Stimulated activated CD4-positive, alpha-beta T cell treated with anti-CD3 and anti-CD28 coated beads, Interleukin-2, amount 100 ng/mL, for 4 hours (primary cell): Measurements from ENCODE around the gene TUBGCP4.
A peak's percentile ranks its signal among the peaks of the same experiment; 100 is the strongest.

ENCODE experiments used
- DNase-seq: peaks from one replicate; pipeline ENCODE4 v3.0.0-alpha.2; 2020; ENCODE audit warnings: low read depth

TUBGCP4 gene

DNA sequence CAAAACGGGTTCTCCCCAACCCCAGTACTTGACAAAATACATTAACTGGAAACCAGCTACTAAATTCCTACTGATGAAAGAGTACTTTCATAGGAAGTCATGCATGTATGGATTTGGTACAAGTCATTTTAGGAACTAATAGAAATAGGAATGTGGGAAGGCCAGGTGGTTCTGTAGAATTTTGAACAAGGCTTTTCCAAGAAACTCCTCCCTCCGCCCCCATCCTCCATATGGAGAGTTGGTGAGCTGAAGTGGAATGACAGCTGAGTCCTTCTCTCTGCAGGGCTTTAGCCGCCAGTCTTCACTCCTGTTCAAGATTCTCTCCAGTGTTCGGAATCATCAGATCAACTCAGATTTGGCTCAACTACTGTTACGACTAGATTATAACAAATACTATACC lies 33.2 kb downstream of the TUBGCP4 start:
- DNase-seq, result no peak

DNA sequence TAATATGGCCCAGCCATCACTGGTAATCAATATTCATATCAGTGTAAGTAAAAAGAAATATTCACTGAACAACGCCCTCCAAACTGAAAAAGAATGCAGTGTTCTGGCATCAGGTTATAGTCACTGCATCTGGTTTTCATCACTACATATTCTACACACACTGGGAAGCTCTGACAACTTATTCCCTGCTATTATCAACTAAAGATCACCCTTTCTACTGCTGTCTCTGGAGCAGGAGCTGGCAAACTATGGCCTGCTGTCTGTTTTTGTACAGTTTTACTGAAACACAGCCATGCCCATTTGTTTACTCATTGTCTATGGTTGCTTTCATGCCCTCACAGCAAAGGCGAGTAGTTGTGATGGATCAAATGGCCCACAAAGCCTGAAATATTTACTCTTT lies 35.3 kb downstream of the TUBGCP4 start:
- no peak for DNase-seq

DNA sequence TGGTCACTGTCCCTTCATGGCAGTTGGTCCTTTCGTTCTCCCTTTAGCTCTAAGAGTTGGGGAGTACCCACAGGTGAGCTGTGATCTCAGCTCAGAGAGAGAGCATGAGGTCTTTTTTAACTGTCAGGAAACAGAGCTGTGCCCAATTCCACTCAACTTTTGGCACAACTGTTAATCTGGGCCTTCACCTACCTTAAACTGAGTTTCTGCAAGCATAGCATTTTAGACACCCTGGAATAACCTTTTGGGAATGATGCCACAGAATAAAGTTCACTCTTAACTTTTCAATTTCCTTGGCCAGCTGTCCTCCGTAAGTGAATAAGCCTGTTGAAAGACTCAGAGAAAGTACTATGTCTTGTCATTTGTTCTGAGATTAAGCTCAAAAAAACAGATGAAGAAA lies 35.9 kb downstream of the TUBGCP4 start:
- DNase-seq, result no peak

DNA sequence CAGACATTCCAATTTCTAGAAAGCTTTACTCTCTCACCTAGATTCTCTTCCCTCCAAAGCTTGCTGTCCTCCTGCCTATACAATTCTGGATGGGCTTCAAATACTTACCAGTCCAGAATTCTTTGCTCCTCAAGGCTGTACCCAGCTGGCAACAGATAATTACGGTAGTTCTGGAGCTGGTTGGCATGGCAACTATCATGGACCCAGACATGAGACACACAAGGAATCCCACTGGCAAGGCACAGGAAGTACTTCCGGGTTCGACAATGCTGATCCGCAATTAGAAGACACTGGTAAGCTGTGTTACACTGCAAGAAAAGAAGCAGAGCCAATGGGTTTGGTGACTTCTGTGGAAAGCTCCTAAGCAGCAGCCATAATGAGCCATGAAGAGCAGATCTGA lies 37.9 kb downstream of the TUBGCP4 start:
- no peak for DNase-seq

DNA sequence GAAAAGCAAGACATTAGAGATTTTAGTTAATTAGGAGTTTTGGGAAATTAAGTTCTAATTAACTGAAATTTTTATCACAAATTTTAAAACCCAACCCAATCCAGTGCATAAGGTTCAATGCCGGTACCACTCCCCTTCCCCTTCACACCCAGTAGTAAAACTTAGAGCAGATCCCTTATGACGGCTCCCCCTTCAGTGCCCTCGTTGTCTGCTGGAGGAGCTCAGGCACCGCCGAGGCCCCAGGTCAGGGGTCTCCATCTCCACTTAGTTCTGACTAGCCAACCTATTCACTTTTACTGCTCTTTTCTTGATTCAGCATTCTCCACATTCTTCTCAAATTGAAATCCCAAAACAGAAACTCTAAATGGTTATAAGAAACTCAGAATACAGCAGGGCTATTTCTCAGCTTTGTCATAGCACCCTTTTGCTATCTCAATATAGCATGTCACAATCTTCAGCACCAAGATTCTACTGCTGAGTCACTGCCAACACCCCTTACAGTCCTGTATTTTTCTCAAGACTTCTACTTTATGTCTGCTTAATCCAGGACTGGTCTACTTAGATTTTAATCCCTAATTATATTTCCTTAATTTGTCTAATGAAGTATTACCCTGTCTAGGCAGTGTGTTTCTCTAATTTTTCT lies 39.8 kb downstream of the TUBGCP4 start:
- DNase-seq, result no peak

DNA sequence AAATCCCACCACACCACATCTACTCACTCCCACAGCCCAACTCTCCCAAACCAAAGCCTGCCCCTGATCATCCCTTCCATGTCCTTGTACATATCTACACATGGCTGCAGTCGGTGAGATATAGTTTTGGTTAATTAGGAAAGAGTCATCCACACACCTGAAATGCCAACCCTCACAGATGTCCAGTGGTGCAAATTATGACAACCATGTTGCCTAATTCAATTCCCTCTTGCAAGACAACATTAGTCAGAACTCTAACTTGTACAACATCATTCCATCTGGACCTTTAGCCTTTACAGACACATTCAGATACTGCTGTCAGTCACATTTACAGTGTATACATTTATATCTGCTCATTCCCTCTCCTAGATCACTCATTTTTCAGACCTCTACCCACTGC lies 41.2 kb downstream of the TUBGCP4 start:
- no peak for DNase-seq

DNA sequence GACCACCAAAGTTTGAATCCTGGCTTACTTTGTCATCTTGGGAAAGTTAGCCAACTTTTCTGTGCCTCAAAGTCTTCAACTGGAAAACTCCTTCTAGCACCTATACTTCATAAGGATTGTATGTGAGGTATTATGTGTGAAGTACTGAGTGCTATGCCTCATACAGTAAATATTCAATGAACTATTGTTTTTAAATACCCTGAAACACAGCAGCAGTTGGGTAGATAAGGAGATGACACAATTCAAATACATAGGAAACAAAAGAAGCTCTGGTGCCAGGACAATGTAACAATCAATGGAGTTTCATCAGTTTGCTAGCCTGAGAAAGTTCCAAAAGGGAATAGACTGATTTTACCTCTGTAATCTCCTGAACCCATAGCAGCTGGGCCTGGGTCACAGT lies 43.3 kb downstream of the TUBGCP4 start:
- no peak for DNase-seq

DNA sequence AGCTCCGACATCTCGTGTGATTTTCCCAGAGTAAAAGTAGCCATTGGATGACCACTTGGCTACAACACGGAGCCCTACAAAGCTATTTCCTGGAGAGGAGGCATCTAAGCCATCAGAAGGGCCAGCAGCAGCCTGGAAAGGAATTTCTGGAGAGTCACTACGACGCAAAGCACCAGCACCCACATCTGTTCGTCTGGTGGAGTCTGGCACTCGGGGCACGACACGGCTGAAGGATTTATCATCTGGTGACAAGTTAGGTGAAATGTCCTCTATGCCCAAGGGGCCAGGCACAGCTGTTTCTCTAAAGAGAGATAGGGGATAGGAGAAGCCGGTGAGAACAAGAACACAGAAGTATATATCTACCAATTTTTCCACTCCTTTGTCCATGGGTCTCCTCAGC lies 49.5 kb downstream of the TUBGCP4 start:
- DNase-seq, result no peak

DNA sequence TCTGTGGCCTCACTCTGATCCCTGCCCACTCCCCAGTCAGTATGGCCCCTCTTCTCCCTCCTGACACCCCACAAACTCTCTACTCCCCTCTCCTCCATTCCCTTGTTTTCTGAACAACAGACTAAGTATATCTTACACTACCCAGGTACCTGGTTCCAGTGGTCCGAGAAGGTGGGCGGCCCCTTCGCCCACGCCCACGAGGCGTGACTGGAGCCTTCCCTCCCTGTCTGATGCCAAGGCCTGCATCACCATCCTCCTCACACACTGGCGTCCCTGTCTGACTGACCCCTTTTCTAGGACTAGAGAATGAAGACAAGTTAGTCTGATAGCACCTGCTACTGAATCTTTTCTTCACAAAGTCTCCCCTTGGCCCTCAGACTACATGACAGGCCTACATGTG lies 50.0 kb downstream of the TUBGCP4 start:
- DNase-seq, result no peak

DNA sequence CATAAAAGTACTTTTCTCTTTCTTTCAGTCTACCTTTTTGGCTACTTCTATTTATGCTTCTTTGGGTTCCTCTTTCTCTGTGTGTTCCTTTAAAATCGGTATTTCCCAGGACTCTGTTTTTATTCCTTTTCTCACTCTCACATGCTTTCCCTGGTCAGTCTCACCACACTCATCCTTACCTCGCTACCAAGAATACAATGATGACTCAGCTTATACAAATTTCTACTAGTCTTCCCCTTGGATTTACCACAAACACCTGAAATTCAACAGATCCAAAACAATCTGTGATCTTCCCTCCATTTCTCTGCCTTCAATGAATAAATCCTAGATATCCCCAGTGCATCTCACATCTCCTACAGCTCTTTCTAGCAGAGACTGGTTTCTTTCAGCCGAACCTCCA lies 52.9 kb downstream of the TUBGCP4 start:
- no peak for DNase-seq

DNA sequence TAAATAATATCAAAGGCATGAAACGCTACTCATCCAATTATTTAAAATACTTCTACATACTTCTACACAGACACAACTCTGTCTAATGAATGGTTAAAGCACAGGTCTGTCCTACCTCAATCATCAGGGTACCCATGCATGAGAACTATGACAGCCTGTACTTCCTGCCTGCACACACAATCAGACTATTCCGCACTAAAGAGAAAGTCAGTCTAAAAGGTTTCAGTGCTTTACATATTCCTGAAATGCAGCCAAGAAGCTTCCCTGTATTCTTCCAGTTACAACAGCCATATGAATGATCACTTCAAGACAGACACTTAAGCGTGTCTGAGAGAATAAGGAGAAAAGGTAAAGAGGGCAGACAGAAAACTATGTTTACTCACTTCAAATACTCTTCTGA lies 58.8 kb downstream of the TUBGCP4 start:
- no peak for DNase-seq

DNA sequence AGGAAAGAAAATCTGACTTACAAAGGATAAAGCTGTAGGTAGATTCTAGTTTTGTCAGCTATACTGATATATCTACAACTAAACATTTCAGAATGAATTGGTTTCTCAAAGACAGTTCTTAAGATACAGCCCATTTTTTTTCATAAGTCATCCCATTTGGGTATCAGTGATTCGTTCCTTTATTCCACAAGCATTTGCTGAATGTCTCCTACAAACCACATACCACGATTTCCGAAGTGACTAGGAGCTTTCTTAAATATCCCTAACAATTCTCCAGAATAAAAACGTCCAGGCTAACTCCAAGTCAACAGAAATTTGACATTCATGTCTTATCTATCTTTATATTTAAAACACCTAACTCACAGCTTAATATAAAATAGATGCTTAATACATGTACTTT lies 62.3 kb downstream of the TUBGCP4 start:
- no peak for DNase-seq

DNA sequence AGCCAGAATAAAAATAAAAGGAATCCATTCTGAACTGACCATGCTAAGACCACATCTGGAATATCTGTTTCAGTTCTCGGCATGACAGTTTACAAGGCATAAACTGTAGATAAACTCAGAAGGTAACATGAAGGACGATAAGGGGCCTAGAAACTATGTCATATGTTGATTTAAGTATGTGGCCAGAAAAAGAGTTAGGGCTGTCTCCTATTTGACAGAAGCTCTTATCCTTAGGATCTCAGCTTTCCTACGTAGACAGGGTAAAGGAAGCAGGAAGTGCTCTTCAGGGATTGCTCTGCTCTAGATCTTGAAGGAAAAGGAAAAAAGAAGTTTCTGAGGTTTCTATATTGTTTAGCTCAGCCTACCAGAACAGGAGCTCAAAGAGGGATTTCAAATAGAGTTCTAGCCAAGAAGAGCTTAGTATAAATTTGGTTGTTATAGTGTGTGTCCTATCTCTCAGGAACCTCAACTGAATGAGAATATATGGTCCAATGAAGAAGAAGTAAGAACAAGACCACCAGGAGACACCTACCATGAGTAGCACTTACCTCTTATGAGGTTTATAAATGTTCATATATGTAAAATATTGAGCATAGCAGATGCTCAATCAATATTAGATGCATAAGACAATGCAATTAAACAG lies 62.9 kb downstream of the TUBGCP4 start:
- DNase-seq, result no peak

DNA sequence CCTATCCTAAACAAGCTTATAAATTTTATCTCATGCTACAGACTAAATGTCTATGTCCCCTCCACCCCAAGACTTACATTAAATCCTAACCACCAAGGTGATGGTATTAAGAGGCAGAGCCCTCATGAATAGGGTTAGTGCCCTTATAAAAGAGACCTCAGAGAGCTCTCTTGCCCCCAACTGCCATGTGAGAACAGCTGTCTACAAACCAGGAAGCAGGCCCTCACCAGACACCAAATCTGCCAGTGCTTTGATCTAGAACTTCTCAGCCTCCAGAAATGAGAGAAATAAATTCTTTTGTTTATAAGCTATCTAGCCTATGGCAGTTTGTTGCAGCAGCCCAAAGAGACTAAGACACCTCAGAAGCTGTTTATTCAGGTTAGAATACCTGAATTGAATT lies 63.5 kb downstream of the TUBGCP4 start:
- no peak for DNase-seq

DNA sequence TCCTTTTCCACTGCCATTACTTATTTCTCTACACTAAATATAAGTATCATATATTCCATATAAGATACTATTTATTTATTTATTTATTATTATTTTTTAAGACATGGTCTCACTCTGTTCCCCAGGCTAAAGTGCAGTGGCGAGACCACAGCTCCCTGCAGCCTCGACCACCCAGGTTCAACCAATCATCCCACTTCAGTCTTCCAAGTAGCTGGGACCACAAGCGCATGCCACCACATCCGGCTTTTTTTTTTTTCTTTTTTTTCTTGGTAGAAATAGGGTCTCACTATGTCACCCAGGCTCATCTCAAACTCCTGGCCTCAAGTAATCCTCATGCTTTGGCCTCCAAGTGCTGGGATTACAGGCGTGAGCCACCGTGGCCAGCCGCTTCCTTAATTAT lies 65.5 kb downstream of the TUBGCP4 start:
- DNase-seq, result no peak

DNA sequence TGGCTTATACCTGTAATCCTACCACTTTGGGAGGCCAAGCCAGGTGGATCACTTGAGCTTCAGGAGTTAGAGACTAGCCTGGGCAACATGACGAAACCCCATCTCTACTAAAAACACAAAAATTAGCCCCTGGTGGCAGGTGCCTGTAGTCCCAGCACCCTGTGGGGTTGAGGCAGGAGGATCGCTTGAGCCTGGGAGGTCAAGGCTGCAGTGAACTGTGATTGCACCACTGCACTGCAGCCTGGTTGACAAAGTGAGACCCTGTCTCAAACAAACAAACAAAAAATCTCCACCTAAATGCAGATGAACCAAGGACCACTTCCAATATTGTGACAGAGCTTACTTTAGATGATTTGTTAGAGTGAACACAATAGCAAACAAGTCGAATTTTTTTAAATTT lies 68.4 kb downstream of the TUBGCP4 start:
- DNase-seq, result no peak

DNA sequence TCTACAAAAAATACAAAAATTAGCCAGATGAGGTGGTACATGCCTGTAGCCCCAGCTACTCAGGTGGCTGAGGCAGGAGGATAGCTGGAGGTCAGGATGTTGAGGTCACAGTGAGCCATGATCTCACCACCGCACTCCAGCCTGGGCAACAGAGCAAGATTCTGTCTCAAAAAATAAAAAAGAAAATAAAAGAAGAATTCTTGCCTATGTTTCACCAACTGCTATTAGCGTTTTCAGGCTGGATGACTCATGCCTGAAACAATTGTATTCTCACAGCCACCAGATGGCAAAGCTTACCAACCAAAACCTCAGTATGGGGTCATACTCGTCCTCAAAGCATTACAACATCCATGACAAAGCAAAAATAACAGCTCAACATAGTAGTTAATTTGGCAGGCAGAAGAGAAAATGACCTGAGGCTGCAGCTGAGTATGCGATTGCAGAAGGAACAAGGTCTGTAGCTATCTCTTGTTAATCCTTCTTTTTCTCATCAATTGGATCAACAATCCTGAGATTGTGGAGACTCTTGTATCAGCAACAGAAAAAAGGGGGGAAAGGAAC lies 69.9 kb downstream of the TUBGCP4 start:
- DNase-seq, result peak; percentile 12

DNA sequence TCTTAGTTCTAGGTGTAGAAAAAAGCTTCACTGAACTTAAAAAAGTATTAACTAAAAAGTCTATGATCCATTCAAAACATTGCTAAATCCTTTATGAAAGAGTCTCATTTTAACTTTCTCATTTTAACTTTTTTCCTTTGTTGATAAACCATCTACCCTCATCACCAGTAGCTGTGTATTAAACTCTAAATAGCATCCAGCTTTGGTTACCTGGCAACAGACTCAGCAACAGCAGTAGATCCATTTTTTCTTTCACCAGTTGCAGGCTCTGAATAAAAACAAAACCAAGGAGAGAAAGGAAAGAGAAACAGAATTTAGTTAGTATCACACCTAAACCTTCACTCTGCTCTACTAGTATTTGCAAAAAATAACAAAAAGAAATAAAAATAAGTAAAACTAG lies 70.4 kb downstream of the TUBGCP4 start:
- no peak for DNase-seq

DNA sequence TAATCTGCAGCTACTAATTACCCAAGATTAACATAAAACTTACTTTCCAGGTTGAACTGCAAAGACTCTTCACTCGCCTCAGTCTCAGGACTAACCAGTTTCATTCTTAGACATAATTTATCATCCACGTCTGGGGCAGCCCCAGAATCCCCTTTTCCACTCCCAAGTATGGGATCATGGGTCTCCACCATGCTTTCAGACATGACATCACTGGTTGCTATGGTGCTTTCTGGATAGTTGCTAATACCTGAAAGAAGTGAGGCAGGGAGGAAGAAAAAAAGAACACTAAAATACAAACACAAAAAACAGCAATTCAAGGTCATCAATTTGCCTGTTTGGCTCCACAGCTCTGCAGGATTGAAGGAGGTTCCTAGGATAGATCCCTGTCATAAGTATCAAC lies 75.4 kb downstream of the TUBGCP4 start:
- DNase-seq, result no peak

DNA sequence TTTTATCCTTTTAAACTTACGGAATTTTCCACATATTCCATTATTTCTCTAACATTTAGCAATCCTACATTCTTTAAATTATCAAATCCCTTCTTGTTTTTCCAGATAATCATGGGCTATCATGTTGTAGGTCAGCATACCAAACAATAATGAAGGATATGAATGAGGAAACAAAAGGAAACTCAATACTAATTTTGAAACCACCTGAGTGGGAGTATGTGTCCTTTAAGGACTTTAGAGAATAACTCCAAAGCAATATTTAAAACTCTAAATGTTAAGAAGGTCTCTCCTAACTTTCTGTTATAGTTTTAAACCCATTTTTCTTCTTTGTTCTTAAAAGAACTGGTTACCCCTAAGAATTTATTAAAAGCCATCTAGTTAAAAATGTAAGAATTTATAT lies 79.1 kb downstream of the TUBGCP4 start:
- no peak for DNase-seq
